ENCODE results near the gene RHOBTB1.

Gene RHOBTB1

DNA sequence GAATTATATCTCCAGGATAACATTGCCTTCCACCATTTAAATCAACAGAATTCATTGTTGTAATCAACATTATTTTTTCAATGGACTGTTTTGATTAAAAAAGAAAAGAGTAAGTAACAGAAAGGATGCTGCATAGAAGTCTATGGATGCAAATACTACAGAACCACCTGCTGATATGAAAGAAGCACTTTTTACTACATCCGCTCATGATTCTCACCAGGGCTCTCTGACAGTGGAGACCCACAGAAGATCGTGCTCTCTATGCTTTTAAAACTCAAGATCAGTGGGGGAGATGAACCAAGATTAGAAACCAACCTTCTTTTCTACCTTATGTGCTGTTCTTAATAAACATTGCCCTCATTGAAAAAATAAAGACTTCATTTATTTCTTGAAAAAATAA is 24.4 kb downstream of the RHOBTB1 start:
- no peaks in the 10 kb centered on the region for H4K20me1 ChIP-seq (ENCODE audit: control insufficient read depth, insufficient read depth, low read depth, low read length)
- H3K9me2 ChIP-seq (replicated peaks; ENCODE audit: control insufficient read depth, low read length) = 0 out of 2 replicates have a peak, but pooled peaks cover 3% of the 10 kb centered on the region
- no peaks in the 10 kb centered on the region for H3K79me2 ChIP-seq (ENCODE audit: control insufficient read depth, low read length)
- no peak overlapping the region for H3K4me2 ChIP-seq (ENCODE audit: low read length)
- H3K4me1 ChIP-seq (ENCODE audit: control insufficient read depth, low read length) = no peaks in the 10 kb centered on the region
- H3K27ac ChIP-seq (ENCODE audit: low read depth, low read length) = no peak overlapping the region
- H3K27me3 ChIP-seq (ENCODE audit: control insufficient read depth, low read length) = no peaks in the 10 kb centered on the region
- H3F3A ChIP-seq (ENCODE audit: control insufficient read depth, insufficient read depth) = no peaks in the 10 kb centered on the region
- no peaks in the 10 kb centered on the region for H3K36me3 ChIP-seq (ENCODE audit: control insufficient read depth, low read length)
- no peak for TF ChIP-seq EZH2phosphoT487 (IDR thresholded peaks at IDR 0.05; ENCODE audit: borderline replicate concordance, low read length)
- TF ChIP-seq CTCF (IDR thresholded peaks at IDR 0.05; ENCODE audit: low read depth, low read length, poor library complexity, severe bottlenecking) = no peak
- no peaks in the 10 kb centered on the region for H3K9me3 ChIP-seq (ENCODE audit: control insufficient read depth, insufficient read depth, low read length)
- no peak overlapping the region for H3K4me3 ChIP-seq (ENCODE audit: low read length)

DNA sequence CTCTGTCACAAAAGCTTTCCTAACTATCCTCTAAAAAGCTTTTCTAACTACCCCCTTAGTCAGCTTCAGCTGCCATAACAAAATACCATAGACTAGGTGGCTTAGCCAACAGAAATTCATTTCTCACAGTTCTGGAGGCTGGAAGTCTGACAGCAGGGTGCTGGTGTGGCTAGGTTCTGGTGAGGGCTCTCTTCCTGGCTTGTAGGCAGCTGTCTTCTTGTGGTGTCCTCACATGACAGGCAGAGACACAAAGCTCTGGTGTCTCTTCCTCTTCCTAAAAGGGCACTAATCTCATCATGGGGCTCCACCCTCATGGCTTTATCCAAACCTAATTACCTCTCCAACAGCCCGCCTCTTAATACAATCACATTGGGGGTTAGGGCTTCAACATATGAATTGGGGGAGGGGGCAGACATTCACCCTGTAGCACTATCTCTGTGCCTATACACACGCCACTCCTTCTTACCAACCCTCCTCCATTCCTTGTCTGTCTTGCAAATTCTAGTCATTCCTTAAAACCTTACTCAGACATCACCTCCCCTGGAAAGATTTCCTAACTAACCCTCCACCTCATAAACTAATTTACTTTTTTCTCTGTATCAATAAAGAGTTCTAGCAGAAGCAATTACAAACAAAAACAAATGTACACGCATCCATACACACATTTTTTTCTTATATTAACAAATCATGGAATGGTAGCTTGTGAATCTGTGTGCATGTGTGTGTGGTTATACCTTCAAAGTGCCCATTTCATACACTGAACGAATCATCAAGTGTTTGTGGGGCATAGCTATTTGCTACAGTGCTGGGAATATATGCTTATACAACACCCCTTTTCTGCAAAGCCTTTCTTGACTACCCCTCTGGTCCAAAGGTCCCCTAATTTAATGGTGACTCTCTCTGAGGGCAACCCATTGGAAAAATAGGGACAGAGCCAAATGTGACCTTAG is 26.4 kb downstream of the RHOBTB1 start:
- Histone ChIP-seq H3K4me2 (ENCODE audit: low read length) (no peak overlapping the region), H3K36me3 (ENCODE audit: control insufficient read depth, low read length) (no peaks in the 10 kb centered on the region), H3K79me2 (ENCODE audit: control insufficient read depth, low read length) (no peaks in the 10 kb centered on the region), H3K4me3 (ENCODE audit: low read length) (no peak overlapping the region), H4K20me1 (ENCODE audit: control insufficient read depth, insufficient read depth, low read depth, low read length) (no peaks in the 10 kb centered on the region), H3F3A (ENCODE audit: control insufficient read depth, insufficient read depth) (no peaks in the 10 kb centered on the region), H3K27ac (ENCODE audit: low read depth, low read length) (no peak overlapping the region), H3K27me3 (ENCODE audit: control insufficient read depth, low read length) (no peaks in the 10 kb centered on the region), H3K9me2 (replicated peaks; ENCODE audit: control insufficient read depth, low read length) (0 out of 2 replicates have a peak, but pooled peaks cover 3% of the 10 kb centered on the region), H3K4me1 (ENCODE audit: control insufficient read depth, low read length) (no peaks in the 10 kb centered on the region), H3K9me3 (ENCODE audit: control insufficient read depth, insufficient read depth, low read length) (no peaks in the 10 kb centered on the region)
- no peak for TF ChIP-seq EZH2phosphoT487 (IDR thresholded peaks at IDR 0.05; ENCODE audit: borderline replicate concordance, low read length)
- no peak for TF ChIP-seq CTCF (IDR thresholded peaks at IDR 0.05; ENCODE audit: low read depth, low read length, poor library complexity, severe bottlenecking)

DNA sequence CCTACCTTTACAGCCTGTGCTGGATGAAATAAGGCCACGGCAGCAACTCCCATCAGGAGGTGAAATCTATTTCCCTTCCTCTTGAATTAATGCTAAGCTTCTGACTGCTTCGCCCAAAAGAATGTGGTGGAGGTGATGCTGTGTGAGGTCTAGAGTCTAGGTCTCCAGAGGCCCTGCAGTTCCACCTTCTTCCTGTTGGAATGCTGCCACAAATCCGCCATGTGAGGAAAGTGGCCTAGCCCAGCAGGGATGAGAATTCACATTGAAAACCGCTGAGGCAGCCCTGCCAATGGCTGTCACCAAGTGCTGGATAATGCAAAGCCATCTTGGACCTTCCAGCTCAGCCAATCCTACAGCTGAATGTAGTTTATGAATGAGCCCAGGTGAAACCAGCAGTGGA is 28.0 kb downstream of the RHOBTB1 start:
- no peaks in the 10 kb centered on the region for H3K79me2 ChIP-seq (ENCODE audit: control insufficient read depth, low read length)
- H4K20me1 ChIP-seq (ENCODE audit: control insufficient read depth, insufficient read depth, low read depth, low read length) = no peaks in the 10 kb centered on the region
- no peak overlapping the region for H3K4me3 ChIP-seq (ENCODE audit: low read length)
- TF ChIP-seq EZH2phosphoT487 (IDR thresholded peaks at IDR 0.05; ENCODE audit: borderline replicate concordance, low read length) (no peak), CTCF (IDR thresholded peaks at IDR 0.05; ENCODE audit: low read depth, low read length, poor library complexity, severe bottlenecking) (no peak)
- no peaks in the 10 kb centered on the region for H3K4me1 ChIP-seq (ENCODE audit: control insufficient read depth, low read length)
- no peak overlapping the region for H3K4me2 ChIP-seq (ENCODE audit: low read length)
- H3K9me3 ChIP-seq (ENCODE audit: control insufficient read depth, insufficient read depth, low read length) = no peaks in the 10 kb centered on the region
- H3K27me3 ChIP-seq (ENCODE audit: control insufficient read depth, low read length) = no peaks in the 10 kb centered on the region
- no peaks in the 10 kb centered on the region for H3K36me3 ChIP-seq (ENCODE audit: control insufficient read depth, low read length)
- no peak overlapping the region for H3K27ac ChIP-seq (ENCODE audit: low read depth, low read length)
- H3F3A ChIP-seq (ENCODE audit: control insufficient read depth, insufficient read depth) = no peaks in the 10 kb centered on the region
- no peaks in the 10 kb centered on the region for H3K9me2 ChIP-seq (replicated peaks; ENCODE audit: control insufficient read depth, low read length)

Measured in DOHH2 (cell line).